BJ (cell line): ENCODE data around the gene PALD1. TPM values are rescaled to one million over a fixed set of nuclear protein-coding genes. Genes with fewer than 3 reads are reported as not detected.

Experiments used
- CTCF ChIA-PET: fragments of 350-600 bp; formaldehyde crosslinking; extraction: SDS; loops from one replicate; lab custom pipeline; 2021; ENCODE audit warnings: antibody characterized with exemption, inconsistent platforms; lab: Yijun Ruan, JAX
- POLR2A ChIA-PET: fragments of 300-600 bp; sonication (Branson Sonifier 250); formaldehyde crosslinking; extraction: SDS; loops from one replicate; lab custom pipeline; 2021; ENCODE audit warnings: antibody characterized with exemption; lab: Charles Lee
- DNase-seq: peaks from one replicate; pipeline ENCODE4 v3.0.0-alpha.2; 2011; ENCODE audit warnings: low read depth
- H3K27me3 ChIP-seq: 2 replicates; pipeline ENCODE4 v1.6.0; 2011; ENCODE audit warnings: low read length; ENCODE audit not compliant: control insufficient read depth, insufficient read depth
- H3K36me3 ChIP-seq: 2 replicates; pipeline ENCODE4 v1.5.1; 2011; ENCODE audit warnings: low read length; ENCODE audit not compliant: control insufficient read depth, insufficient read depth
- H3K4me3 ChIP-seq: 2 replicates; pipeline ENCODE4 v1.5.1; 2011; ENCODE audit warnings: low read depth, mild to moderate bottlenecking, control low read depth, low read length
- CTCF ChIP-seq: IDR thresholded peaks from 2 replicates; pipeline ENCODE4 v1.5.1; 2011; ENCODE audit warnings: low read depth, mild to moderate bottlenecking, control low read depth, inconsistent platforms, low read length, moderate library complexity; ENCODE audit not compliant: insufficient read depth
- polyA plus RNA-seq: library from polyadenylated mRNA; depleted of rRNA; stranded (reverse); fragments of >200 nt; gene quantifications from 2 replicates; pipeline ENCODE4 v1.2.3, GENCODE V29; 2011

Gene PALD1
- polyA plus RNA-seq, 1 experiment: 0.10 TPM

DNA sequence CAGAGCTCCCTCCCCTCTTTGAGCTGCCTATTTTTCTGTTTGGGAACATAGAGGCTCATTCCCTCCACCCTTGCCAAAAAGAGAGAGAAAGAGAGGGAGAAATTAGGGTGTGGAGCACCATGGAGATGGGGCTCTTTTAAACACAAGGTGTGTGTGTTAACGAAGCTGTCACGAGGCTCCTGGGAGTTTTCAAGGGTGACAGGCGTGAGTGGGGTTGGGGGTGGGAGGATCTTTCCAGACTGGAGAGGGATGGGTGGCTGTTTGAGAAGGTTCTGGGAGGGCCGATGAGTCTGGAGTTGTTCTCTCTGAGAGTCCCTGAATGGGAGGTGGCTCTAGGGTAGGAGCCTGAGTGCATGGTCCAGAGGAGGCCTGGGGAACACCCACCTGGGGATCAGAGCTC, 45.0 kb downstream of the PALD1 start:
- POLR2A ChIA-PET: no interaction called here

DNA sequence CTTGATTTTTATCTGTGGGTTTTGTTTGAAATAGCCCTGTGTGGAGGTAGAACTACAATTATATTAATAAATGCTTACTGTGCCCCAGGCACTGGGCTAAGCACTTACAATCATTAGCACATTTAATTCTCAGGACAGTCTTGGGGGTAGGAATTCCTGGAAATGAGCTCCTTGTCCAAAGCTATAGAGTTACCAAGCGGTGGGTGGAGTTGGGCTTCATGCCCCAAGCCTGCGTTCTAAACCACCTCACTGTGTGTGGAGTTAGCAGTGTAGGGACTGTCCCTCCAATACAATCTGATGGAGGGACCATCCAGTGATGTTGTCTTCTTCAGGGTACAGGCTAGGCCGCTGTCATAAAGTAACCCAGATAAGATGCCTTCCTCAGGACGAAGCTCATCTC, 49.7 kb downstream of the PALD1 start:
- no peak for DNase-seq
- TF ChIP-seq CTCF: no peak
- Histone ChIP-seq H3K36me3 (no peaks in the 10 kb centered on the region), H3K27me3 (peaks cover 4% of the 10 kb centered on the region), H3K4me3 (no peak overlapping the region)
- ChIA-PET POLR2A (interaction anchor here (0.7 kb wide), 1 partner anchor 15 kb away, joined by 10 read pairs; no protein-coding TSS in a partner anchor), CTCF (interaction anchor here (0.6 to 2.7 kb wide), 5 partner anchors 8 to 319 kb away, joined by 3 to 9 read pairs (median 3); no protein-coding TSS in a partner anchor)

More for the DNA sequence above, 45.0 kb downstream of the PALD1 start:
- no peaks in the 10 kb centered on the region for H3K36me3 ChIP-seq
- H3K4me3 ChIP-seq: no peak overlapping the region
- CTCF ChIA-PET: interaction anchor here (1.2 to 1.6 kb wide), 2 partner anchors 15 to 26 kb away, joined by 3 to 4 read pairs; no protein-coding TSS in a partner anchor
- no peak for DNase-seq
- TF ChIP-seq CTCF: no peak
- peaks cover 2% of the 10 kb centered on the region for H3K27me3 ChIP-seq

DNA sequence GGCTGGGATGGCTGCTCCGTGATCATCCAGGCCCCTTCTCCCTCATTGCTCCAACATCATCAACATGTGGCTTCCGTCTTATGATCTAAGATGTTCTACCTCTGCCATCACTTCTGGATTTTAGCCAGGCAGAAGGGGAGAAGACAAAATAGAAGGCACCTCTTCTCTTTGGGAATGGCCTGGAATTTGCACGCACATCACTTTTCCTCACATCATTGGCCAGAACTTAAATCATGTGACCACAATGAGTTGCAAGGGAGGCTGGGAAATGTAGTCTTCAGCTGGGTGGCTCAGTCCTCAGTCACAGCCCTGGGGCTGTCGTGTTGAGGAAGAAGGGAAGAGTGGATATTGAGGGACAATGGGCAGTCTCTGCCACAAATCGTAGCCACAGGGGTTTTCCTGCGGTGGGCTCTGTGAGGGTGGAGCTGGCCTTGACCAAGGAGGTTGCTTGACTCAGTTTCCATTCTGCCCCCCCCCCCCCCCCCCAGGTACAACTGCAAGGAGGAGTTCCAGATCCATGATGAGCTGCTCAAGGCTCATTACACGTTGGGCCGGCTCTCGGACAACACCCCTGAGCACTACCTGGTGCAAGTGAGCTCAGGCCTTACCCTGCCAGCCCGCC, 50.3 kb downstream of the PALD1 start:
- DNase-seq: no peak
- ChIA-PET POLR2A (interaction anchor here (0.6 to 0.7 kb wide), 2 partner anchors 15 to 1105 kb away, joined by 8 to 10 read pairs; no protein-coding TSS in a partner anchor), CTCF (interaction anchor here (0.6 to 2.7 kb wide), 5 partner anchors 9 to 318 kb away, joined by 3 to 9 read pairs (median 3); no protein-coding TSS in a partner anchor)
- TF ChIP-seq CTCF: no peak
- Histone ChIP-seq H3K36me3 (no peaks in the 10 kb centered on the region), H3K27me3 (peaks cover 2% of the 10 kb centered on the region), H3K4me3 (no peak overlapping the region)

- DNase-seq: no peak
- no peak for TF ChIP-seq CTCF
- CTCF ChIA-PET: interaction anchor here (1.2 to 2.7 kb wide), 3 partner anchors 8 to 69 kb away, joined by 4 to 9 read pairs (median 6); no protein-coding TSS in a partner anchor
- no peaks in the 10 kb centered on the region for H3K36me3 ChIP-seq
- POLR2A ChIA-PET: no interaction called here
- peaks cover 2% of the 10 kb centered on the region; the same call in 1 of the 2 replicates for H3K27me3 ChIP-seq
- H3K4me3 ChIP-seq: no peak overlapping the region
These were observed 51.3 kb downstream of the PALD1 start for GRCh38 chr10:70529848-70530247.

DNA sequence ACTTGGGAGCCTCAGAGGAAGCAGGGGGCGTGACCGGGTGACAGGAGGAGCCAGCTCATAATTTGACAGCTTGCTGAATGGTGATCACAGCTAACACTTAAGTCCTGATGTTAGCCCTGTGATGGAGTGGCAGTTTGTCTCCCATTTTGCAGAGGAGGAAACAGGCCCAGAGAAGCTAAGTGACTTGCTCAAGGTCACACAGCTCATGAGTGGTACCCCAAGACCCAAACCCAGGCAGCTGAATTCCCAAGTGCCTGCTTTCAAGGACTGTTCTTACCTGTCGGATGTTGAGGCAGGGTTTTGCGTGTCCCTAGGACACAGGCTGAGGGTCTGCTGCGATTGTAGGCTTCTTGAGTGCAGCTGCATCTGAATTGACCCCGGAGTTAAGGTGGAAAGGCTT, 51.7 kb downstream of the PALD1 start:
- ChIA-PET CTCF (interaction anchor here (1.2 to 2.2 kb wide), 4 partner anchors 8 to 69 kb away, joined by 4 to 10 read pairs (median 5); no protein-coding TSS in a partner anchor), POLR2A (no interaction called here)
- TF ChIP-seq CTCF: no peak
- Histone ChIP-seq H3K36me3 (no peaks in the 10 kb centered on the region), H3K4me3 (no peak overlapping the region), H3K27me3 (peaks cover 2% of the 10 kb centered on the region; the same call in 1 of the 2 replicates)
- no peak for DNase-seq
